GM12878 (cell line): ENCODE measurements around the gene LSM12. TPM values are rescaled to one million over a fixed set of nuclear protein-coding genes. Genes with fewer than 3 reads are reported as not detected.

ENCODE experiments used
- BCL11A ChIP-seq: IDR thresholded peaks from 2 replicates; pipeline ENCODE4 v1.6.1; 2011; ENCODE audit warnings: low read depth, low read length
- CREB1 ChIP-seq: IDR thresholded peaks from 2 replicates; pipeline ENCODE4 v1.6.1; 2012; ENCODE audit warnings: low read depth, mild to moderate bottlenecking, inconsistent platforms
- EED ChIP-seq: sonication (generic); IDR thresholded peaks from 2 replicates; pipeline ENCODE4 v1.6.1; 2016; ENCODE audit warnings: antibody characterized with exemption, low read depth
- FOXM1 ChIP-seq: IDR thresholded peaks from 2 replicates; pipeline ENCODE4 v1.6.1; 2012; ENCODE audit warnings: low read depth, mild to moderate bottlenecking, inconsistent platforms, low read length, moderate library complexity
- GABPA ChIP-seq: IDR thresholded peaks from 2 replicates; pipeline ENCODE4 v1.6.1; 2014; ENCODE audit warnings: antibody characterized with exemption, low read depth, mild to moderate bottlenecking, inconsistent platforms
- HDGF ChIP-seq: fragments of 450-650 bp; IDR thresholded peaks from 2 replicates; pipeline ENCODE4 v1.6.1; 2016; ENCODE audit warnings: antibody characterized with exemption
- HSF1 ChIP-seq: fragments of 150-350 bp; IDR thresholded peaks from 2 replicates; pipeline ENCODE4 v1.6.1; 2014; ENCODE audit warnings: mild to moderate bottlenecking, low read depth, low read length
- JUNB ChIP-seq: IDR thresholded peaks from 2 replicates; pipeline ENCODE4 v1.6.1; 2016; ENCODE audit warnings: antibody characterized with exemption, mild to moderate bottlenecking
- NFYA ChIP-seq: IDR thresholded peaks from 2 replicates; pipeline ENCODE4 v1.6.1; 2011; ENCODE audit warnings: low read depth, mild to moderate bottlenecking, low read length, improper control_type of control experiment, borderline replicate concordance
- NKRF ChIP-seq: fragments of 450-650 bp; conservative IDR thresholded peaks from 2 replicates; pipeline ENCODE4 v1.6.1; 2017; ENCODE audit warnings: mild to moderate bottlenecking, moderate library complexity
- NR2C1 ChIP-seq: fragments of 450-650 bp; IDR thresholded peaks from 2 replicates; pipeline ENCODE4 v1.6.1; 2017; ENCODE audit warnings: antibody characterized with exemption, mild to moderate bottlenecking, moderate library complexity
- NR2C2 ChIP-seq: IDR thresholded peaks from 2 replicates; pipeline ENCODE4 v1.6.1; 2011; ENCODE audit warnings: borderline replicate concordance, low read depth; ENCODE audit not compliant: control insufficient read depth, insufficient read length
- POLR2A ChIP-seq: IDR thresholded peaks from 2 replicates; pipeline ENCODE4 v1.6.1; 2011; ENCODE audit warnings: low read depth, mild to moderate bottlenecking, low read length
- POLR2AphosphoS2 ChIP-seq: IDR thresholded peaks from 2 replicates; pipeline ENCODE4 v1.6.1; 2011; ENCODE audit warnings: low read depth, mild to moderate bottlenecking, low read length, improper control_type of control experiment, moderate library complexity
- RB1 ChIP-seq: fragments of 450-650 bp; formaldehyde crosslinking; IDR thresholded peaks from 2 replicates; pipeline ENCODE4 v1.6.1; 2017; ENCODE audit warnings: mild to moderate bottlenecking, borderline replicate concordance
- SIN3A ChIP-seq: IDR thresholded peaks from 2 replicates; pipeline ENCODE4 v1.6.1; 2012; ENCODE audit warnings: low read depth, low read length, improper control_type of control experiment
- SIX5 ChIP-seq: IDR thresholded peaks from 2 replicates; pipeline ENCODE4 v1.6.1; 2011; ENCODE audit warnings: mild to moderate bottlenecking, low read depth, low read length, moderate library complexity; ENCODE audit not compliant: severe bottlenecking
- SMAD1 ChIP-seq: fragments of 450-650 bp; IDR thresholded peaks from 2 replicates; pipeline ENCODE4 v1.6.1; 2018; ENCODE audit warnings: mild to moderate bottlenecking, low read depth; ENCODE audit not compliant: partially characterized antibody
- STAT1 ChIP-seq: fragments of 450-650 bp; conservative IDR thresholded peaks from 2 replicates; pipeline ENCODE4 v1.6.1; 2014; ENCODE audit warnings: antibody characterized with exemption, mild to moderate bottlenecking
- SUZ12 ChIP-seq: fragments of 200-600 bp; sonication (generic); IDR thresholded peaks from one replicate; pipeline ENCODE4 v1.6.1; 2018; ENCODE audit warnings: antibody characterized with exemption, mild to moderate bottlenecking; ENCODE audit not compliant: unreplicated experiment
- TCF3 ChIP-seq: IDR thresholded peaks from 2 replicates; pipeline ENCODE4 v1.6.1; 2012; ENCODE audit warnings: low read depth, mild to moderate bottlenecking, low read length, borderline replicate concordance; ENCODE audit not compliant: insufficient read depth
- USF2 ChIP-seq: IDR thresholded peaks from 2 replicates; pipeline ENCODE4 v1.6.1; 2011; ENCODE audit warnings: low read depth, low read length, improper control_type of control experiment, borderline replicate concordance
- ZBED1 ChIP-seq: IDR thresholded peaks from 2 replicates; pipeline ENCODE4 v1.6.1; 2016; ENCODE audit warnings: borderline replicate concordance
- ZBTB11 ChIP-seq: fragments of 450-650 bp; formaldehyde crosslinking; IDR thresholded peaks from 2 replicates; pipeline ENCODE4 v1.5.0; 2022; ENCODE audit warnings: mild to moderate bottlenecking, missing genetic modification characterization
- ZNF622 ChIP-seq: fragments of 450-650 bp; IDR thresholded peaks from 2 replicates; pipeline ENCODE4 v1.6.1; 2017; ENCODE audit warnings: mild to moderate bottlenecking, inconsistent platforms
- polyA plus RNA-seq, 11 experiments: library from polyadenylated mRNA; depleted of rRNA in 4 of 11; unstranded in 6 of 11; stranded (reverse) in 5 of 11; fragments of >200 nt; fragmentation: Nextera tagmentation in 4 of 11; fragmentation: Illumina TruSeq in 1 of 11; extraction: Ambion mirVana in 4 of 11; extraction: Trizol in 1 of 11; gene quantifications; 1 replicate in 1 of 11; 2 replicates in 10 of 11; pipeline versions ENCODE4 v1.2.1 to v1.2.3, GENCODE V29; 2011 to 2016; ENCODE audit warnings: inconsistent platforms in 2 of 11, missing spikeins in 2 of 11, low read depth in 1 of 11
- total RNA-seq, 4 experiments: library from RNA; depleted of rRNA in 3 of 4; stranded (reverse); fragments of >200 nt in 3 of 4; fragmentation: Illumina TruSeq in 1 of 4; extraction: Trizol in 1 of 4; gene quantifications; 2 replicates each; pipeline versions ENCODE4 v1.2.1 to v1.2.3, GENCODE V29; 2013 to 2021

The LSM12 gene
- total and polyA plus RNA-seq, 10 of the 15 experiments (the other 5 are each of a cell fraction or from before 2014, with no cell fraction given), result 51.1 to 206 (median 70.8) TPM

- TF ChIP-seq ZNF622, result no peak
- TF ChIP-seq SMAD1, result no peak
- no peak for TF ChIP-seq JUNB
- peak; percentile 83 for TF ChIP-seq POLR2A
- TF ChIP-seq FOXM1, result no peak
- TF ChIP-seq EED, result no peak
- peak; percentile 98 for TF ChIP-seq USF2
- no peak for TF ChIP-seq SUZ12
- no peak for TF ChIP-seq NFYA
- TF ChIP-seq GABPA, result peak; percentile 82
- no peak for TF ChIP-seq ZBTB11
- peak; percentile 92 for TF ChIP-seq NKRF
- no peak for TF ChIP-seq HDGF
- peak; percentile 83 for TF ChIP-seq CREB1
- peak; percentile 58 for TF ChIP-seq SIX5
- TF ChIP-seq POLR2AphosphoS2, result no peak
- TF ChIP-seq RB1, result 0 out of 2 replicates have a peak, but pooled peaks have one; percentile 33
- TF ChIP-seq TCF3, result peak; percentile 45; the same call in 1 of the 2 replicates
- peak; percentile 95 for TF ChIP-seq NR2C1
- TF ChIP-seq BCL11A, result no peak
- no peak for TF ChIP-seq NR2C2
- 0 out of 2 replicates have a peak, but pooled peaks have one; percentile 9 for TF ChIP-seq ZBED1
- TF ChIP-seq SIN3A, result peak; percentile 96
- peak; percentile 82; the same call in 1 of the 2 replicates for TF ChIP-seq STAT1
- TF ChIP-seq HSF1, result no peak
These were observed 4.2 kb upstream of the LSM12 start, which contains the start of gene G6PC3 (continued) for GRCh38 chr17:44070455-44071197.
